Smooth muscle cell (in vitro differentiated cells): Measurements from ENCODE around the gene MKI67. TPM values are rescaled to one million over a fixed set of nuclear protein-coding genes. Genes with fewer than 3 reads are reported as not detected.

ENCODE experiments used
- DNase-seq: peaks from one replicate; lab custom pipeline; 2025; ENCODE audit not compliant: unreplicated experiment; lab: John Stamatoyannopoulos, UW
- H2AFZ ChIP-seq: fragments of 200-600 bp; sonication (generic); 2 replicates; pipeline ENCODE4 v1.6.0; 2016; ENCODE audit warnings: antibody characterized with exemption, low read depth, mild to moderate bottlenecking
- H3F3A ChIP-seq: fragments of 200-600 bp; sonication (generic); 2 replicates; pipeline ENCODE4 v1.6.0; 2017; ENCODE audit warnings: antibody characterized with exemption, low read depth
- H3K27ac ChIP-seq: fragments of 200-600 bp; sonication (generic); 2 replicates; pipeline ENCODE4 v1.5.1; 2016; ENCODE audit warnings: low read depth, mild to moderate bottlenecking
- H3K27me3 ChIP-seq: fragments of 200-600 bp; sonication (generic); 2 replicates; pipeline ENCODE4 v1.6.1; 2016; ENCODE audit warnings: low read depth, mild to moderate bottlenecking
- H3K36me3 ChIP-seq: fragments of 200-600 bp; sonication (generic); 2 replicates; pipeline ENCODE4 v1.5.1; 2016; ENCODE audit warnings: low read depth
- H3K4me1 ChIP-seq: fragments of 200-600 bp; sonication (generic); 2 replicates; pipeline ENCODE4 v1.5.1; 2016; ENCODE audit warnings: low read depth
- H3K4me2 ChIP-seq: fragments of 200-600 bp; sonication (generic); 2 replicates; pipeline ENCODE4 v1.6.0; 2016; ENCODE audit warnings: mild to moderate bottlenecking
- H3K4me3 ChIP-seq: fragments of 200-600 bp; sonication (generic); 2 replicates; pipeline ENCODE4 v1.5.1; 2016; ENCODE audit warnings: mild to moderate bottlenecking
- H3K79me2 ChIP-seq: fragments of 200-600 bp; sonication (generic); 2 replicates; pipeline ENCODE4 v1.6.0; 2016; ENCODE audit warnings: low read depth, mild to moderate bottlenecking
- H3K9ac ChIP-seq: fragments of 200-600 bp; sonication (generic); 2 replicates; pipeline ENCODE4 v1.6.0; 2016; ENCODE audit warnings: low read depth
- H3K9me3 ChIP-seq: fragments of 200-600 bp; sonication (generic); replicated peaks from 2 replicates; pipeline ENCODE4 v1.5.1; 2016; ENCODE audit warnings: low read depth
- H4K20me1 ChIP-seq: fragments of 200-600 bp; sonication (generic); 2 replicates; pipeline ENCODE4 v1.6.0; 2016; ENCODE audit warnings: low read depth
- CTCF ChIP-seq: fragments of 200-600 bp; sonication (generic); IDR thresholded peaks from 2 replicates; pipeline ENCODE4 v1.5.1; 2017; ENCODE audit warnings: borderline replicate concordance, mild to moderate bottlenecking, antibody characterized with exemption; ENCODE audit not compliant: insufficient read depth, poor library complexity, severe bottlenecking
- WGBS: methylation state at CpG from one replicate; pipeline ENCODE4 v1.1.7; 2016; ENCODE audit warnings: low lambda C conversion rate; 5-methylcytosine and 5-hydroxymethylcytosine counted together
- polyA plus RNA-seq: library from polyadenylated mRNA; unstranded; fragments of >200 nt; fragmentation: Nextera tagmentation; extraction: Ambion mirVana; gene quantifications from 2 replicates; pipeline ENCODE4 v1.2.1, GENCODE V29; 2016
- total RNA-seq: library from RNA; depleted of rRNA; stranded (reverse); fragments of >200 nt; gene quantifications from 2 replicates; pipeline ENCODE4 v1.2.3, GENCODE V29; 2014

The MKI67 gene
- total and polyA plus RNA-seq, 2 experiments from 2014 or later, result 7.9 to 10.8 TPM

GRCh38 chr10:128137877-128138276 is 11.7 kb upstream of the MKI67 start:
- H3K4me1 ChIP-seq, result no peaks in the 10 kb centered on the region
- no peaks in the 10 kb centered on the region for H3F3A ChIP-seq
- H3K36me3 ChIP-seq, result no peaks in the 10 kb centered on the region
- no peaks in the 10 kb centered on the region for H3K9me3 ChIP-seq
- H3K4me2 ChIP-seq, result no peak overlapping the region
- no peak for DNase-seq
- no peak overlapping the region for H3K4me3 ChIP-seq
- no peaks in the 10 kb centered on the region for H3K79me2 ChIP-seq
- TF ChIP-seq CTCF, result no peak
- no peaks in the 10 kb centered on the region for H3K27me3 ChIP-seq
- no peak overlapping the region for H3K9ac ChIP-seq
- H3K27ac ChIP-seq, result no peak overlapping the region
- H4K20me1 ChIP-seq, result no peaks in the 10 kb centered on the region
- WGBS, result 64% methylated on average over 1 of the region's 1 CpG
- H2AFZ ChIP-seq, result no peak overlapping the region

GRCh38 chr10:128130051-128130450 is 3.8 kb upstream of the MKI67 start:
- no peaks in the 10 kb centered on the region for H4K20me1 ChIP-seq

GRCh38 chr10:128128582-128128981 is 2.4 kb upstream of the MKI67 start:
- WGBS, result 81% methylated on average over 8 of the region's 8 CpGs
- Histone ChIP-seq H3K27me3 (no peaks in the 10 kb centered on the region), H4K20me1 (no peaks in the 10 kb centered on the region), H2AFZ (no peak overlapping the region), H3K36me3 (no peaks in the 10 kb centered on the region), H3K4me3 (no peak overlapping the region), H3F3A (no peaks in the 10 kb centered on the region), H3K27ac (no peak overlapping the region), H3K4me2 (no peak overlapping the region), H3K79me2 (peaks cover 25% of the 10 kb centered on the region), H3K4me1 (peaks cover 12% of the 10 kb centered on the region), H3K9ac (no peak overlapping the region), H3K9me3 (no peaks in the 10 kb centered on the region)
- no peak for DNase-seq
- TF ChIP-seq CTCF, result no peak

More at GRCh38 chr10:128130051-128130450, 3.8 kb upstream of the MKI67 start:
- Histone ChIP-seq H3K4me1 (peaks cover 1% of the 10 kb centered on the region), H3K9ac (no peak overlapping the region), H3K36me3 (no peaks in the 10 kb centered on the region), H3K27me3 (no peaks in the 10 kb centered on the region), H3K9me3 (no peaks in the 10 kb centered on the region), H3K79me2 (peaks cover 11% of the 10 kb centered on the region), H2AFZ (no peak overlapping the region), H3F3A (no peaks in the 10 kb centered on the region), H3K27ac (no peak overlapping the region), H3K4me2 (no peak overlapping the region), H3K4me3 (no peak overlapping the region)
- DNase-seq, result no peak
- 59% methylated on average over 1 of the region's 1 CpG for WGBS
- TF ChIP-seq CTCF, result no peak

GRCh38 chr10:128125416-128125943 is 743 bp downstream of the MKI67 start:
- Histone ChIP-seq H3K9ac (peak overlapping the region; percentile 26), H3K9me3 (no peaks in the 10 kb centered on the region), H2AFZ (peak overlapping the region; percentile 61), H3K4me3 (peak overlapping the region; percentile 59), H3K27me3 (no peaks in the 10 kb centered on the region), H3K79me2 (peaks cover 48% of the 10 kb centered on the region), H3K36me3 (no peaks in the 10 kb centered on the region), H3K4me1 (peaks cover 12% of the 10 kb centered on the region), H3K4me2 (peak overlapping the region; percentile 86), H3K27ac (no peak overlapping the region), H3F3A (no peaks in the 10 kb centered on the region), H4K20me1 (no peaks in the 10 kb centered on the region)
- WGBS, result 2% methylated on average over 32 of the region's 33 CpGs
- no peak for DNase-seq
- no peak for TF ChIP-seq CTCF
